ENCODE data around the gene ENO3.

ENO3 gene

DNA sequence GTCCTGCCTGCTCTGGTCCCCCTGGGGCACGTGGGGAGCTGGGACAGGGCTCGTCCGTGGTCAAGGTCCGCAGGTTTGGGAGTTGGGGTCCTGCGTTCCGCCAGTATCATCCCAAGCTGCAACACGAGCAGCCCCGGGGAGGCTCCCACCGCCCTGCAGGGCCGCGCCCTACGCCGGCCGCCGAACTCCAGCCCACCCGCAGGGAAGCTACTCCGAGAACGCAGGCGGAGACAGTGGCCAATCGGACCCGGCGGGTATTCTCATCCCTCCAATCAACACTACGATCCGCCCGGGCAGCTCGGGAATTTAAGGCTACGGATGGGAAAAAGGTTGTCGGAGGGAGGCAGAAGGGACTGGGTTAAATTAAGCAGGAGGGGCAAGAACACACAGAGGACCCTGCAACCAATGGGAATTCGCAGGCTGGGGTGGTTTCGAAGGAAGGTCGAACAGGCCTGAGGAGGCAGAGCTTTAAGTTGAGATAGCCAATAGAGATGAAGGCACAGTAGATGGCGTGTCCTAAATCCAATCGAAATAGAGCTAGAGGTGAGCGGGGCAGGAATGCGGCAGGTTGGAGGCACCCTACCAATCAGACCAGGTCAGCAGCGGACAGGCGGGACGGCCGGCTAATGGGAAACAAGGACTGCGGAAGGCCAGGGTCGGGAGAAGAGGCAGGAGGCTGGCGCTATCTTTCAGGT, 16.1 kb downstream of the ENO3 start:
- H3K27me3 ChIP-seq (ENCODE audit: control insufficient read depth, insufficient read depth, low read length): no peaks in the 10 kb centered on the region
- WGBS (ENCODE audit: insufficient coverage, insufficient read length): no CpG with 5 or more reads among the region's 42 CpGs
- H3K27ac ChIP-seq (ENCODE audit: low read length): peak overlapping the region; percentile 13
- 0 out of 2 replicates have a peak, but pooled peaks cover 5% of the 10 kb centered on the region for H3K36me3 ChIP-seq (ENCODE audit: control insufficient read depth, insufficient read depth, low read length)
- H3K4me1 ChIP-seq (ENCODE audit: control insufficient read depth, insufficient read depth, low read length): 0 out of 2 replicates have a peak, but pooled peaks cover 2% of the 10 kb centered on the region
- H3K9me3 ChIP-seq (ENCODE audit: control insufficient read depth, insufficient read depth, low read length): no peaks in the 10 kb centered on the region
- H3K4me3 ChIP-seq (ENCODE audit: low read length): peak overlapping the region; percentile 59; the same call in 1 of the 2 replicates
- peak; percentile 97 for DNase-seq (ENCODE audit: low read depth, low spot score)

- 0 out of 2 replicates have a peak, but pooled peaks cover 2% of the 10 kb centered on the region for H3K4me1 ChIP-seq (ENCODE audit: control insufficient read depth, insufficient read depth, low read length)
- H3K27me3 ChIP-seq (ENCODE audit: control insufficient read depth, insufficient read depth, low read length): no peaks in the 10 kb centered on the region
- H3K4me3 ChIP-seq (ENCODE audit: low read length): peak within 1 kb of the TSS; percentile 59
- peak within 1 kb of the TSS; percentile 13 for H3K27ac ChIP-seq (ENCODE audit: low read length)
- 0 out of 2 replicates have a peak, but pooled peaks cover 5% of the 10 kb centered on the region for H3K36me3 ChIP-seq (ENCODE audit: control insufficient read depth, insufficient read depth, low read length)
- no CpG with 5 or more reads among the region's 66 CpGs for WGBS (ENCODE audit: insufficient coverage, insufficient read length)
- no peaks in the 10 kb centered on the region for H3K9me3 ChIP-seq (ENCODE audit: control insufficient read depth, insufficient read depth, low read length)
- no peak for DNase-seq (ENCODE audit: low read depth, low spot score)
Measured at GRCh38 chr17:4967539-4968485, 16.9 kb downstream of the ENO3 start, which contains the start of gene SPAG7. Gene SPAG7, minus strand, starts transcription at chr17:4967817. Its CDS starts 13 bp downstream, at chr17:4967804.

DNA sequence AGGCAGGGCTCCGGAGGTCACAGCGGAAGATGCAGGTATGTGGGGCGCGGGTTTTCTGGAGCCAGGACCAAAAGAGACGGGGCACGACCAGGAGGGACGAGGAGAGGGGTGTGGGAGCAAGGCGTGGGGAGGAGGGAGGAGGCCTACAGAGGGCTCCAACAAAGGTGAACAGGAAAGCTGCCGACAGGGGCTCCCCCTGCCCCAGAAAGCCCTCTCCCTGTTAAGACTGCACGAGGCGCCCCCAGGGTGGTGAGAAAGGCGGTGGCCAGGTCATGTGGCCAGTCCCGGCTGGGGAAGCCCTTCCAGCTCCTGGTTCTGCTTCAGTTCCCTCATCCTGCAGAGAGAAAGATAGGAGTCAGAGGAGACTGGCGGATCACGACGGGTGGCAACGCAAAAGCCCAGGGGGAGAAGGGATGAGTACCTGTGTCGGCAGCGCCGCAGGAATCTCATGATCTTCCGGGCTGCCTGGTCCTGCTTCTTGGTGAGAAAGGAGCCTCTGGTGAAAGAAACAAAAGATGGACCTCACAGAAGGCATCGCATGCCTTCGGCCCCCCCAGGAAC, 17.6 kb downstream of the ENO3 start:
- 0 out of 2 replicates have a peak, but pooled peaks cover 2% of the 10 kb centered on the region for H3K4me1 ChIP-seq (ENCODE audit: control insufficient read depth, insufficient read depth, low read length)
- DNase-seq (ENCODE audit: low read depth, low spot score): no peak
- WGBS (ENCODE audit: insufficient coverage, insufficient read length): no CpG with 5 or more reads among the region's 23 CpGs
- H3K27ac ChIP-seq (ENCODE audit: low read length): no peak overlapping the region
- no peaks in the 10 kb centered on the region for H3K9me3 ChIP-seq (ENCODE audit: control insufficient read depth, insufficient read depth, low read length)
- peak overlapping the region; percentile 59 for H3K4me3 ChIP-seq (ENCODE audit: low read length)
- H3K36me3 ChIP-seq (ENCODE audit: control insufficient read depth, insufficient read depth, low read length): 0 out of 2 replicates have a peak, but pooled peaks cover 5% of the 10 kb centered on the region
- H3K27me3 ChIP-seq (ENCODE audit: control insufficient read depth, insufficient read depth, low read length): no peaks in the 10 kb centered on the region

DNA sequence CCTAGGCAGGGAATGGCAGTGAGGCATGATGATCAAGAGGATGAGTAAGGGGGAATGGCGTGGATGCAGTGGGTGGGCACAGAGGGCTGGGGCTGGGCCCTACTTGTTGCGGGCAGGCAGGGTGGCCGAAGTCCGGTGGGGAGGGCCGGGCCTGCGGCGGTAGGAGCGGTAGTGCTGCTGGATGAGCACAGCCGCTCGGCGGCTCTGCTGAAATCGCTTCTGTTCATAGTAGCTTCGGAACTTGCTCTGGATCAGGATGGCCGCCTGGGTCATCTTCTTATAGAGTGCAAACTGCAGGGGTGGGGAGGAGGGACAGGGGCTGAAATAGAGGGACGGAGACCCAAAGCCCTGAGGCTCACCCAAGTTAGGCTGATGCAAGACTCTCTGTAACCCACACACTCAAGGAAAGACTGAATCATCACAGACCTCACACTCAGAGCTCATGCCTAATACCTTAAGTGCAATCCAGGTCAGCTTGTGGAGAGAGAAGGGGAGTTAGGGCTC, 18.2 kb downstream of the ENO3 start:
- Histone ChIP-seq H3K4me3 (ENCODE audit: low read length) (peak overlapping the region; percentile 59; the same call in 1 of the 2 replicates), H3K27ac (ENCODE audit: low read length) (no peak overlapping the region), H3K4me1 (ENCODE audit: control insufficient read depth, insufficient read depth, low read length) (0 out of 2 replicates have a peak, but pooled peaks cover 2% of the 10 kb centered on the region), H3K9me3 (ENCODE audit: control insufficient read depth, insufficient read depth, low read length) (no peaks in the 10 kb centered on the region), H3K36me3 (ENCODE audit: control insufficient read depth, insufficient read depth, low read length) (0 out of 2 replicates have a peak, but pooled peaks cover 5% of the 10 kb centered on the region), H3K27me3 (ENCODE audit: control insufficient read depth, insufficient read depth, low read length) (no peaks in the 10 kb centered on the region)
- no CpG with 5 or more reads among the region's 15 CpGs for WGBS (ENCODE audit: insufficient coverage, insufficient read length)
- no peak for DNase-seq (ENCODE audit: low read depth, low spot score)

DNA sequence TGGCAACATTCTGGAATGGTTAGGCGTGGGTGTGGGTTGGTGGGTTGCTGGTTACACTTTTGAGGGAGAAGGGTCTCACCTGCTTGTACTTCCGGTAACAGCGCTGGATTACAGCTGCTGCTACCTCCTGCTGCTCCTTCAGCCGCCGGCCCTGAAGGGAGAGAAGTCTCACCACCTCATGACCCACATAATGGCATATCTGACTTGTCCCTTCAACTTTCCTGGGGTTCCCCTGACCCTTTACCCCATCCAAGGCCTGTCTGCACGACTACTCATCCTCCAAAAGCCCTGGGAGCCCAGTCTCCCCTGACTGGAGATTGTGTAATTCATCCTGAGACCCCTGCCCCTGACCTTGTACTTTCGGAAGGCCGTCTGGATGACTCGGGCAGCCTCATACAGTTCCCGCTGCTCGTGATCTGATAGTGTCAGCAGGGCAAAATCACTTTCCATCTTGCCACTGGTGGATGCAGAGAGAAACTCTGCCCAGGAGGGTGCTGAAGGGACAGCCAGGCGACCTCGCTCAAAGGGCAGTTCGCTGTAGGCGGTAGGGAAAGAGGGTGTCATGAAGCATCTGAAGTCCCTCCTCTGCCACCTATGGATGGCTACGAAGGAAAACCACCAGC, 18.7 kb downstream of the ENO3 start:
- no peak for DNase-seq (ENCODE audit: low read depth, low spot score)
- Histone ChIP-seq H3K4me3 (ENCODE audit: low read length) (no peak overlapping the region; the same call in 1 of the 2 replicates), H3K27ac (ENCODE audit: low read length) (no peak overlapping the region), H3K4me1 (ENCODE audit: control insufficient read depth, insufficient read depth, low read length) (0 out of 2 replicates have a peak, but pooled peaks cover 2% of the 10 kb centered on the region), H3K36me3 (ENCODE audit: control insufficient read depth, insufficient read depth, low read length) (0 out of 2 replicates have a peak, but pooled peaks cover 5% of the 10 kb centered on the region), H3K27me3 (ENCODE audit: control insufficient read depth, insufficient read depth, low read length) (no peaks in the 10 kb centered on the region; the same call in 1 of the 2 replicates), H3K9me3 (ENCODE audit: control insufficient read depth, insufficient read depth, low read length) (no peaks in the 10 kb centered on the region)
- no CpG with 5 or more reads among the region's 16 CpGs for WGBS (ENCODE audit: insufficient coverage, insufficient read length)

DNA sequence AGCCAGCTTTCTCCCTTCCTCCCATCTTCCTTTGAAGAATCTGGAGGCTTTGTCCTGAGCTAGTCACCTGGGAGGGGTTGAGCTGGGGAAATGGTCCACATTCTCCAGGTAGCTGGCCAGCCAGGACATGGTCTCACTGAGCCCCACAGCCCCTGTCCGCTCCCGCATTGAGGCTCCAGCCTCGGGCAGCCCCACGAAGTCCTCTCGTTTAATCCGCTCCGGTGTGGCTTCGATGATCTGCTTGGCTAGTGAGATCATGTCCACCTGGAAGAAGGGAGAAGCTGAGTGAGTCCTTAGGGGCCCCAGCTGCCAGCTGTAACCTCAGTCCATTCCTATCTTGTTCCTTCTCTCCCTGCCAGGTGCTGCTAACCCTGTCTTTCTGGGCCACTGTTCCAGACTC, 19.4 kb downstream of the ENO3 start:
- H3K27ac ChIP-seq (ENCODE audit: low read length): no peak overlapping the region
- H3K4me3 ChIP-seq (ENCODE audit: low read length): no peak overlapping the region
- no CpG with 5 or more reads among the region's 8 CpGs for WGBS (ENCODE audit: insufficient coverage, insufficient read length)
- 0 out of 2 replicates have a peak, but pooled peaks cover 2% of the 10 kb centered on the region for H3K4me1 ChIP-seq (ENCODE audit: control insufficient read depth, insufficient read depth, low read length)
- H3K36me3 ChIP-seq (ENCODE audit: control insufficient read depth, insufficient read depth, low read length): 0 out of 2 replicates have a peak, but pooled peaks cover 5% of the 10 kb centered on the region
- H3K9me3 ChIP-seq (ENCODE audit: control insufficient read depth, insufficient read depth, low read length): no peaks in the 10 kb centered on the region
- H3K27me3 ChIP-seq (ENCODE audit: control insufficient read depth, insufficient read depth, low read length): no peaks in the 10 kb centered on the region; the same call in 1 of the 2 replicates
- DNase-seq (ENCODE audit: low read depth, low spot score): no peak

DNA sequence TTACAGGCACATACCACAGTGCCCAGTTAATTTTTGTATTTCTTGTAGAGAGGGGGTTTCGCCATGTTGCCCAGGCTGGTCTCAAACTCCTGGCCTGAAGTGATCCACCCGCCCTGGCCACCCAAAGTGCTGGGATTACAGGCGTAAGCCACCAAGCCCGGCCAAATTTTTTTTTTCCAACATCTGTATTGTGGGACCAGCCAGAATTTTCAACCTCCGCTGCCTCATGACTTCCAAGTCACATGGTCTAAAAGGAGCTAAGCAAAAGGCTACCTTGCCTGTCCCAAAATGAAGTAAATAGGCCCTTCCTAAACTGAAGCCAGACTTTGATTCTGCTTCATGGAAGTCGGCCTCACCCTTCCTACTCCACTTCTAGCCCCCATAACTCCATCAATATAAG, 20.9 kb downstream of the ENO3 start:
- Histone ChIP-seq H3K27me3 (ENCODE audit: control insufficient read depth, insufficient read depth, low read length) (no peaks in the 10 kb centered on the region; the same call in 1 of the 2 replicates), H3K4me3 (ENCODE audit: low read length) (no peak overlapping the region), H3K9me3 (ENCODE audit: control insufficient read depth, insufficient read depth, low read length) (no peaks in the 10 kb centered on the region), H3K36me3 (ENCODE audit: control insufficient read depth, insufficient read depth, low read length) (0 out of 2 replicates have a peak, but pooled peaks cover 5% of the 10 kb centered on the region), H3K4me1 (ENCODE audit: control insufficient read depth, insufficient read depth, low read length) (0 out of 2 replicates have a peak, but pooled peaks cover 2% of the 10 kb centered on the region), H3K27ac (ENCODE audit: low read length) (no peak overlapping the region)
- WGBS (ENCODE audit: insufficient coverage, insufficient read length): no CpG with 5 or more reads among the region's 6 CpGs
- no peak for DNase-seq (ENCODE audit: low read depth, low spot score)

- Histone ChIP-seq H3K27ac (ENCODE audit: low read length) (no peak overlapping the region), H3K4me3 (ENCODE audit: low read length) (no peak overlapping the region), H3K27me3 (ENCODE audit: control insufficient read depth, insufficient read depth, low read length) (no peaks in the 10 kb centered on the region; the same call in 1 of the 2 replicates), H3K9me3 (ENCODE audit: control insufficient read depth, insufficient read depth, low read length) (no peaks in the 10 kb centered on the region), H3K4me1 (ENCODE audit: control insufficient read depth, insufficient read depth, low read length) (0 out of 2 replicates have a peak, but pooled peaks cover 2% of the 10 kb centered on the region), H3K36me3 (ENCODE audit: control insufficient read depth, insufficient read depth, low read length) (0 out of 2 replicates have a peak, but pooled peaks cover 5% of the 10 kb centered on the region)
- DNase-seq (ENCODE audit: low read depth, low spot score): no peak
- no CpG with 5 or more reads among the region's 12 CpGs for WGBS (ENCODE audit: insufficient coverage, insufficient read length)
Measured at GRCh38 chr17:4972322-4972721, 21.4 kb downstream of the ENO3 start.

DNA sequence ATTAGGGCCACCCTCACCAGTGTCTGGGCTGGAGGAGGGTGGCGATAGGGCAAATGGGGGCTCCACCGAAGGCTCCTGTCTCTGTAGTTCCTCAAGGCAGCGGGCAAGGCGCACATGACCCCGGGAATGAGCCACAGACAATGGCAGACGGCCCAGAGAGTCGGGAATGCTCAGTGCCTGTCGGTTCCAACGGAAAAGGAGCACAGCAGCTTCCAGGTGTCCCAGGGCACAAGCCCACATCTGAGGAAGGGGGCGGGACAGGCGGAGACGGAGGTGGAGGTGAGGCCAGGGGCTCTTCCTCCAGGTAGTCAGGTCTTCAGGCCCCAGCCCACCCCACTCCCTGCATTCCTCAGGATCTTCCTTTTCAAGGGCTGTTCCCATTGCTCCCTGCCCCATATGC, 21.8 kb downstream of the ENO3 start:
- no peak for DNase-seq (ENCODE audit: low read depth, low spot score)
- WGBS (ENCODE audit: insufficient coverage, insufficient read length): no CpG with 5 or more reads among the region's 12 CpGs
- H3K36me3 ChIP-seq (ENCODE audit: control insufficient read depth, insufficient read depth, low read length): 0 out of 2 replicates have a peak, but pooled peaks cover 5% of the 10 kb centered on the region
- no peaks in the 10 kb centered on the region; the same call in 1 of the 2 replicates for H3K27me3 ChIP-seq (ENCODE audit: control insufficient read depth, insufficient read depth, low read length)
- H3K4me3 ChIP-seq (ENCODE audit: low read length): no peak overlapping the region
- no peak overlapping the region for H3K27ac ChIP-seq (ENCODE audit: low read length)
- H3K4me1 ChIP-seq (ENCODE audit: control insufficient read depth, insufficient read depth, low read length): 0 out of 2 replicates have a peak, but pooled peaks cover 2% of the 10 kb centered on the region
- H3K9me3 ChIP-seq (ENCODE audit: control insufficient read depth, insufficient read depth, low read length): no peaks in the 10 kb centered on the region
